ENCODE results near the gene SEC14L3.

SEC14L3 gene

DNA sequence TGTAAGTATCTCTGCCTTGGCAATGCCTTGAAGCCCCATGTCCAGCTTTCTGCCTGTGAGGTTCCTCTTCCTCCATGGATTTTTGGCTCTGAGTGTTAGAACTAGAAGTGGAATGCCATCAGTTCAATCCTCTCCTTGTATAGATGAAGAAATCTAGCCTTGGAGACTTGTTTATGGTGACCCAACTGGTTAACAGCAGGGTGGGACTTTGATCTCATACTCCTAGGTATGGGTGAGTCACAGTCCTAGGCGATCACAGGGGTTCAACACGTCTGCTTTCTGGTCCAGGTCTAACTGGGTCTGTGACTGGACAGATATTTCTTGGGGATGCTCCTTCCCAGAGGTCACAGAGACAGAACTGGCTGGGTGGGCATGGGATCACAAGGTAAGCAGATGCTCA lies 55.4 kb downstream of the SEC14L3 start:
- ATAC-seq, result no peak
- TF ChIP-seq GLIS3 (CRISPR knock-in tag; IDR thresholded peaks at IDR 0.05), result no peak
- TF ChIP-seq SNAI2 (CRISPR knock-in tag; IDR thresholded peaks at IDR 0.05), result no peak
- TF ChIP-seq ZC3H10 (CRISPR knock-in tag; IDR thresholded peaks at IDR 0.05), result no peak
- TF ChIP-seq BACH2 (CRISPR knock-in tag; IDR thresholded peaks at IDR 0.05; ENCODE audit: borderline replicate concordance), result no peak
- TF ChIP-seq RARB (CRISPR knock-in tag; IDR thresholded peaks at IDR 0.05), result no peak
- no peak for TF ChIP-seq ESRRG (CRISPR knock-in tag; IDR thresholded peaks at IDR 0.05)
- TF ChIP-seq ZFP30 (CRISPR knock-in tag; IDR thresholded peaks at IDR 0.05), result no peak
- no peak for TF ChIP-seq ZNF70 (CRISPR knock-in tag; IDR thresholded peaks at IDR 0.05)

DNA sequence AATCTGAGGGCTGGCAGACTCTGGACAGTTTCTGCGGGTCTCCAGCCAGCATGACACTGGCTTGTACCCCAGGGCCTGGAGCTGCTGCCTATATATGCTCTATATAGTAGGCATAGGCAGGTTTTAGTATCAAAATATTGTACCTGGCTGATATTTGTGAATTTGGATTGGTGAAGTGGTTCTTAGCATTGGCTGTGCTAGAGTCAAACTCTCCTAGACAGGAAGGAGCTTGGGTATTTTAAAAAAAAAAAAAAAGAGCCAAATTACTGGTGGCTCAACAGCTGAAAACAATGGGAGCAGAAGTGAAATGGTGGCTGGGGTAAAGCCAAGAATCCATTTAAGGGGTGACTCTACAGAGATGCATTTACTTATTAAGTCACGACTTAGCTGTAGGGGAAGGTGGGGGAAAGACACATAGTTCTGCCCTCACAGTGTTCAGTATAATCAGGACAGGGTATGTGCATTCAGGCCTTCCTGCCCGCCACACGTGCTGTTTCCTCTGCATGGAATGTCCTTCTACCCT lies 57.2 kb downstream of the SEC14L3 start:
- TF ChIP-seq ARNTL (CRISPR knock-in tag; IDR thresholded peaks at IDR 0.05; ENCODE audit: borderline replicate concordance, low read depth) (no peak), CSDC2 (CRISPR knock-in tag; IDR thresholded peaks at IDR 0.05) (no peak), BACH2 (CRISPR knock-in tag; IDR thresholded peaks at IDR 0.05; ENCODE audit: borderline replicate concordance) (no peak)
- ATAC-seq, result no peak; the same call in 2 of the 3 replicates

DNA sequence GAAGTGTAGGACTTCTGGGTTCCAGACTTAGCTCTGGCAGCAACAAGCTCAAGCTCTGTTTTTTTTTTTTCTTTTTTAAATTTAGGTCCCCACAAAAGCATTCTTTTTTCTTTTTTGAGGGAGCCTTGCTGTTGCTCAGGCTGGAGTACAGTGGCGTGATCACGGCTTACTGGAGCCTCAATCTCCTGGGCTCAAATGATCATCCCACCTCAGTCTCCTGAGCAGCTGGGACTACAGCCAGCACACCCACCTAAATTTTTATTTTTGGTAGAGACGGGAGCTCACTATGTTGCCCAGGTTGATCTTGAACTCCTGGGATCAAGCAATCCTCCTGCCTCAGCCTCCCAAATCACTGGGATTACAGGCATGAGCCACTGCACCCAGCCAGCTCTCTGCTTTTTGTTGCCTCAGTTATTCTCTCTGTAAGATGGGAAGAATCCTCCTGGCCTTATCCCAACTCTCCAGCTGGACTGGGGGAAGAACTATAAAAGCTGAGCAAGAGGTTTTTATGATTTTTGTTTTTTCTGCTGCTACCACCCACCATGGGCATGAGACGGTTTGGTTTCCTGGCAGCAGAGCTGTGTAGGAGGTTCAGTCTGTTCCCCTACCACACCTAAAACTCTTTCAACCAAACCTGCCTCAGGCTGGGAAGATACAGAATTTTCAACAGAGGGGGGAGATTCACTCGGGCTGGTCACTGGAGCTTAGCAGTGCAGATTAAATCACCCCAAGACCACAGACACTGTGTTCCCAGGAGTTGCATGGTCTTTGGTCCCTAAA lies 57.9 kb downstream of the SEC14L3 start:
- ATAC-seq, result no peak
- TF ChIP-seq ARNTL (CRISPR knock-in tag; IDR thresholded peaks at IDR 0.05; ENCODE audit: borderline replicate concordance, low read depth) (no peak), ZNF8 (CRISPR knock-in tag; IDR thresholded peaks at IDR 0.05) (no peak), CSDC2 (CRISPR knock-in tag; IDR thresholded peaks at IDR 0.05) (no peak), SNAI2 (CRISPR knock-in tag; IDR thresholded peaks at IDR 0.05) (no peak), TCF4 (CRISPR knock-in tag; IDR thresholded peaks at IDR 0.05; ENCODE audit: borderline replicate concordance) (no peak), OSR1 (CRISPR knock-in tag; IDR thresholded peaks at IDR 0.05) (no peak), ISL1 (CRISPR knock-in tag; IDR thresholded peaks at IDR 0.05) (no peak), ZFP30 (CRISPR knock-in tag; IDR thresholded peaks at IDR 0.05) (no peak), ZNF70 (CRISPR knock-in tag; IDR thresholded peaks at IDR 0.05) (no peak), ZFP3 (CRISPR knock-in tag; IDR thresholded peaks at IDR 0.05) (no peak), TOX (CRISPR knock-in tag; IDR thresholded peaks at IDR 0.05; ENCODE audit: borderline replicate concordance) (no peak), ESRRG (CRISPR knock-in tag; IDR thresholded peaks at IDR 0.05) (no peak), ZC3H10 (CRISPR knock-in tag; IDR thresholded peaks at IDR 0.05) (no peak), ZNF565 (CRISPR knock-in tag; conservative IDR thresholded peaks at IDR 0.05; ENCODE audit: low read depth) (no peak), BACH2 (CRISPR knock-in tag; IDR thresholded peaks at IDR 0.05; ENCODE audit: borderline replicate concordance) (no peak), RARB (CRISPR knock-in tag; IDR thresholded peaks at IDR 0.05) (no peak)
- TF ChIP-seq, protein P1, sequence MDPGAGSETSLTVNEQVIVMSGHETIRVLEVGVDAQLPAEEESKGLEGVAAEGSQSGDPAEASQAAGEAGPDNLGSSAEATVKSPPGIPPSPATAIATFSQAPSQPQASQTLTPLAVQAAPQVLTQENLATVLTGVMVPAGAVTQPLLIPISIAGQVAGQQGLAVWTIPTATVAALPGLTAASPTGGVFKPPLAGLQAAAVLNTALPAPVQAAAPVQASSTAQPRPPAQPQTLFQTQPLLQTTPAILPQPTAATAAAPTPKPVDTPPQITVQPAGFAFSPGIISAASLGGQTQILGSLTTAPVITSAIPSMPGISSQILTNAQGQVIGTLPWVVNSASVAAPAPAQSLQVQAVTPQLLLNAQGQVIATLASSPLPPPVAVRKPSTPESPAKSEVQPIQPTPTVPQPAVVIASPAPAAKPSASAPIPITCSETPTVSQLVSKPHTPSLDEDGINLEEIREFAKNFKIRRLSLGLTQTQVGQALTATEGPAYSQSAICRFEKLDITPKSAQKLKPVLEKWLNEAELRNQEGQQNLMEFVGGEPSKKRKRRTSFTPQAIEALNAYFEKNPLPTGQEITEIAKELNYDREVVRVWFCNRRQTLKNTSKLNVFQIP (CRISPR knock-in tag; IDR thresholded peaks at IDR 0.05; ENCODE audit: borderline replicate concordance, low read depth), result no peak
- TF ChIP-seq, protein P2, sequence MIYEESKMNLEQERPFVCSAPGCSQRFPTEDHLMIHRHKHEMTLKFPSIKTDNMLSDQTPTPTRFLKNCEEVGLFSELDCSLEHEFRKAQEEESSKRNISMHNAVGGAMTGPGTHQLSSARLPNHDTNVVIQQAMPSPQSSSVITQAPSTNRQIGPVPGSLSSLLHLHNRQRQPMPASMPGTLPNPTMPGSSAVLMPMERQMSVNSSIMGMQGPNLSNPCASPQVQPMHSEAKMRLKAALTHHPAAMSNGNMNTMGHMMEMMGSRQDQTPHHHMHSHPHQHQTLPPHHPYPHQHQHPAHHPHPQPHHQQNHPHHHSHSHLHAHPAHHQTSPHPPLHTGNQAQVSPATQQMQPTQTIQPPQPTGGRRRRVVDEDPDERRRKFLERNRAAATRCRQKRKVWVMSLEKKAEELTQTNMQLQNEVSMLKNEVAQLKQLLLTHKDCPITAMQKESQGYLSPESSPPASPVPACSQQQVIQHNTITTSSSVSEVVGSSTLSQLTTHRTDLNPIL (CRISPR knock-in tag; IDR thresholded peaks at IDR 0.05; ENCODE audit: low read depth), result no peak
- TF ChIP-seq, protein P3, sequence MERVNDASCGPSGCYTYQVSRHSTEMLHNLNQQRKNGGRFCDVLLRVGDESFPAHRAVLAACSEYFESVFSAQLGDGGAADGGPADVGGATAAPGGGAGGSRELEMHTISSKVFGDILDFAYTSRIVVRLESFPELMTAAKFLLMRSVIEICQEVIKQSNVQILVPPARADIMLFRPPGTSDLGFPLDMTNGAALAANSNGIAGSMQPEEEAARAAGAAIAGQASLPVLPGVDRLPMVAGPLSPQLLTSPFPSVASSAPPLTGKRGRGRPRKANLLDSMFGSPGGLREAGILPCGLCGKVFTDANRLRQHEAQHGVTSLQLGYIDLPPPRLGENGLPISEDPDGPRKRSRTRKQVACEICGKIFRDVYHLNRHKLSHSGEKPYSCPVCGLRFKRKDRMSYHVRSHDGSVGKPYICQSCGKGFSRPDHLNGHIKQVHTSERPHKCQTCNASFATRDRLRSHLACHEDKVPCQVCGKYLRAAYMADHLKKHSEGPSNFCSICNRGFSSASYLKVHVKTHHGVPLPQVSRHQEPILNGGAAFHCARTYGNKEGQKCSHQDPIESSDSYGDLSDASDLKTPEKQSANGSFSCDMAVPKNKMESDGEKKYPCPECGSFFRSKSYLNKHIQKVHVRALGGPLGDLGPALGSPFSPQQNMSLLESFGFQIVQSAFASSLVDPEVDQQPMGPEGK (CRISPR knock-in tag; IDR thresholded peaks at IDR 0.05; ENCODE audit: borderline replicate concordance), result no peak
- TF ChIP-seq, protein P4, sequence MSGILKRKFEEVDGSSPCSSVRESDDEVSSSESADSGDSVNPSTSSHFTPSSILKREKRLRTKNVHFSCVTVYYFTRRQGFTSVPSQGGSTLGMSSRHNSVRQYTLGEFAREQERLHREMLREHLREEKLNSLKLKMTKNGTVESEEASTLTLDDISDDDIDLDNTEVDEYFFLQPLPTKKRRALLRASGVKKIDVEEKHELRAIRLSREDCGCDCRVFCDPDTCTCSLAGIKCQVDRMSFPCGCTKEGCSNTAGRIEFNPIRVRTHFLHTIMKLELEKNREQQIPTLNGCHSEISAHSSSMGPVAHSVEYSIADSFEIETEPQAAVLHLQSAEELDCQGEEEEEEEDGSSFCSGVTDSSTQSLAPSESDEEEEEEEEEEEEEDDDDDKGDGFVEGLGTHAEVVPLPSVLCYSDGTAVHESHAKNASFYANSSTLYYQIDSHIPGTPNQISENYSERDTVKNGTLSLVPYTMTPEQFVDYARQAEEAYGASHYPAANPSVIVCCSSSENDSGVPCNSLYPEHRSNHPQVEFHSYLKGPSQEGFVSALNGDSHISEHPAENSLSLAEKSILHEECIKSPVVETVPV (CRISPR knock-in tag; IDR thresholded peaks at IDR 0.05), result no peak

DNA sequence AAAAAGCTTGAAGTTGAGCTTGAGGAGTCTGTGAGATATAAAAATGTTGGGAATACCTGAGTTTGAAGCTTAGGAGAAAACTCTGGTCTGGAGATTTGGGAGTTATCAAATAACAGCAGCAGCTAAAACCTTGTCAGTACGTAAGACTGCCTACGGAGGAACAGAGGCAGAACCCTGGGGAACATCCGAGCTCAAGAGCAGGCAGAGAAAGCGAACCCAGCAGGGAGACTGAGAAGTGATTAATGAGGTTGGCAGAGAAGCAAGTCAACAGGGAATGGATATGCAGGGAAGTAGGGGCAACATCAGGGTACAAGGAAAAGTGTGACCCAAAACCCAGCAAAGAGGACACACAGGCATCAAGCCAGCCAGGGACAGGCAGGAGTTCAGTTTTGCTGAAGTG lies 58.8 kb downstream of the SEC14L3 start:
- ATAC-seq, result no peak
- TF ChIP-seq BACH2 (CRISPR knock-in tag; IDR thresholded peaks at IDR 0.05; ENCODE audit: borderline replicate concordance) (no peak), ZC3H10 (CRISPR knock-in tag; IDR thresholded peaks at IDR 0.05) (no peak), PPARA (CRISPR knock-in tag; IDR thresholded peaks at IDR 0.05; ENCODE audit: borderline replicate concordance) (no peak), ESRRG (CRISPR knock-in tag; IDR thresholded peaks at IDR 0.05) (no peak), RARB (CRISPR knock-in tag; IDR thresholded peaks at IDR 0.05) (no peak), SNAI2 (CRISPR knock-in tag; IDR thresholded peaks at IDR 0.05) (no peak), OSR1 (CRISPR knock-in tag; IDR thresholded peaks at IDR 0.05) (no peak), ZFP30 (CRISPR knock-in tag; IDR thresholded peaks at IDR 0.05) (no peak), ISL1 (CRISPR knock-in tag; IDR thresholded peaks at IDR 0.05) (no peak), CSDC2 (CRISPR knock-in tag; IDR thresholded peaks at IDR 0.05) (no peak), TCF4 (CRISPR knock-in tag; IDR thresholded peaks at IDR 0.05; ENCODE audit: borderline replicate concordance) (no peak), ZFP3 (CRISPR knock-in tag; IDR thresholded peaks at IDR 0.05) (no peak), ZNF70 (CRISPR knock-in tag; IDR thresholded peaks at IDR 0.05) (no peak), ZNF565 (CRISPR knock-in tag; conservative IDR thresholded peaks at IDR 0.05; ENCODE audit: low read depth) (no peak)
- TF ChIP-seq, protein P1 (CRISPR knock-in tag; IDR thresholded peaks at IDR 0.05; ENCODE audit: borderline replicate concordance, low read depth), result no peak
- TF ChIP-seq, protein P3 (CRISPR knock-in tag; IDR thresholded peaks at IDR 0.05; ENCODE audit: borderline replicate concordance), result no peak

Measured in SK-N-SH treated with all-trans-retinoic acid at 6 μM for 48 hours (cell line).